ENCODE results near the gene ITPR3. TPM values are rescaled to one million over a fixed set of nuclear protein-coding genes. Genes with fewer than 3 reads are reported as not detected.
"Not testable (repeated sequence)": the region's sequence is repeated elsewhere in the genome, so short reads cannot be mapped to it uniquely, and the experiment has no call there.

Gene ITPR3
- total RNA-seq, 1 donor from 2014 or later: 6.9 TPM

GRCh38 chr6:33589731-33590530, 31.2 kb upstream of the ITPR3 start:
- DNase-seq (ENCODE audit: low spot score): no peak
- intact Hi-C loops (cut with DNase I): loop anchor here (1.0 to 5.0 kb wide), 5 partner anchors 31 to 567 kb away; partner anchors contain the start of gene ITPR3

- no peak for DNase-seq (ENCODE audit: low spot score)
- intact Hi-C loops (cut with DNase I): no loop called here
These were observed 30.5 kb upstream of the ITPR3 start for GRCh38 chr6:33590531-33591198.

GRCh38 chr6:33591424-33592032, 29.6 kb upstream of the ITPR3 start:
- peak; percentile 58 for DNase-seq (ENCODE audit: low spot score)
- intact Hi-C loops (cut with DNase I): no loop called here

GRCh38 chr6:33592280-33592594, 28.9 kb upstream of the ITPR3 start:
- intact Hi-C loops (cut with DNase I): no loop called here
- DNase-seq (ENCODE audit: low spot score): peak; percentile 47

GRCh38 chr6:33592595-33593413, 28.3 kb upstream of the ITPR3 start:
- intact Hi-C loops (cut with DNase I): no loop called here
- no peak for DNase-seq (ENCODE audit: low spot score)

GRCh38 chr6:33593414-33593727, 27.8 kb upstream of the ITPR3 start:
- DNase-seq (ENCODE audit: low spot score): no peak
- intact Hi-C loops (cut with DNase I): no loop called here

- intact Hi-C loops (cut with DNase I): no loop called here
- DNase-seq (ENCODE audit: low spot score): no peak
These were observed 25.9 kb upstream of the ITPR3 start for GRCh38 chr6:33595001-33595846.

- DNase-seq (ENCODE audit: low spot score); intact Hi-C loops (cut with DNase I): not testable (repeated sequence)
These were observed 24.2 kb upstream of the ITPR3 start for GRCh38 chr6:33596894-33597293.

GRCh38 chr6:33597551-33598322, 23.4 kb upstream of the ITPR3 start:
- DNase-seq (ENCODE audit: low spot score): no peak
- intact Hi-C loops (cut with DNase I): no loop called here

- intact Hi-C loops (cut with DNase I): no loop called here
- DNase-seq (ENCODE audit: low spot score): peak; percentile 47
These were observed 21.6 kb upstream of the ITPR3 start for GRCh38 chr6:33599413-33599938.

- DNase-seq (ENCODE audit: low spot score): no peak
- intact Hi-C loops (cut with DNase I): no loop called here
These were observed 20.4 kb upstream of the ITPR3 start for GRCh38 chr6:33600761-33601160.

GRCh38 chr6:33602180-33602579, 18.9 kb upstream of the ITPR3 start:
- no peak for DNase-seq (ENCODE audit: low spot score)
- intact Hi-C loops (cut with DNase I): no loop called here

- intact Hi-C loops (cut with DNase I): no loop called here
These were observed 15.9 kb upstream of the ITPR3 start for GRCh38 chr6:33604941-33605854.

GRCh38 chr6:33606642-33607041, 14.5 kb upstream of the ITPR3 start:
- no peak for DNase-seq (ENCODE audit: low spot score)
- intact Hi-C loops (cut with DNase I): no loop called here

More at GRCh38 chr6:33604941-33605854, 15.9 kb upstream of the ITPR3 start:
- no peak for DNase-seq (ENCODE audit: low spot score)

- intact Hi-C loops (cut with DNase I): no loop called here
- no peak for DNase-seq (ENCODE audit: low spot score)
These were observed 13.9 kb upstream of the ITPR3 start for GRCh38 chr6:33607126-33607783.

- DNase-seq (ENCODE audit: low spot score): no peak
- intact Hi-C loops (cut with DNase I): no loop called here
These were observed 13.3 kb upstream of the ITPR3 start for GRCh38 chr6:33607784-33608161.

GRCh38 chr6:33609019-33609418, 12.1 kb upstream of the ITPR3 start:
- intact Hi-C loops (cut with DNase I): no loop called here
- no peak for DNase-seq (ENCODE audit: low spot score)

Data from cardiac septum (tissue), 1 donor.